ENCODE results near the gene MICALL1. TPM values are rescaled to one million over a fixed set of nuclear protein-coding genes. Genes with fewer than 3 reads are reported as not detected.

Gene MICALL1
- total and polyA plus RNA-seq, 2 of the 4 experiments (the other 2 are of a cell fraction), result 12.4 to 22.3 TPM

GRCh38 chr22:37904572-37905533 is 1.2 kb upstream of the MICALL1 start (continued):
- TF ChIP-seq MAZ (IDR thresholded peaks at IDR 0.05; ENCODE audit: borderline replicate concordance, low read depth, low read length) (peak; percentile 89), FOS (IDR thresholded peaks at IDR 0.05; ENCODE audit: low read depth, low read length) (peak; percentile 94), BHLHE40 (IDR thresholded peaks at IDR 0.05; ENCODE audit: low read depth, low read length) (peak; percentile 61; the same call in 1 of the 2 replicates), RCOR1 (IDR thresholded peaks at IDR 0.05; ENCODE audit: insufficient replicate concordance, low read length) (peak; percentile 57)
